PC-3 (cell line): ENCODE data around the gene GALR3. TPM values are rescaled to one million over a fixed set of nuclear protein-coding genes. Genes with fewer than 3 reads are reported as not detected.

ENCODE experiments used
- ATAC-seq: fragments of 200-7000 bp; cut with Tn5 transposase; 2 replicates; pipeline ENCODE4 v1.9.1; 2020; ENCODE audit warnings: mild to moderate bottlenecking, moderate library complexity
- BruUV-seq: library from RNA; stranded (reverse); fragments of 400-500 nt; replicated peaks from 2 replicates; lab custom pipeline; 2021; lab: Mats Ljungman, UMichigan
- CTCF ChIA-PET: fragments of 300-600 bp; sonication (Branson Sonifier 250); formaldehyde crosslinking; loops from one replicate; lab custom pipeline; 2022; ENCODE audit warnings: antibody characterized with exemption; lab: Charles Lee
- POLR2A ChIA-PET: fragments of 300-600 bp; sonication (Branson Sonifier 250); formaldehyde crosslinking; loops from one replicate; lab custom pipeline; 2022; ENCODE audit warnings: antibody characterized with exemption; ENCODE audit not compliant: unreplicated experiment; lab: Charles Lee
- DNase-seq: peaks from one replicate; pipeline ENCODE4 v3.0.0-alpha.2; 2015
- H2AFZ ChIP-seq: fragments of 300-600 bp; sonication (generic); 2 replicates; pipeline ENCODE4 v1.6.0; 2016; ENCODE audit warnings: antibody characterized with exemption, low read length
- H3F3A ChIP-seq: fragments of 300-600 bp; sonication (generic); one replicate; pipeline ENCODE4 v1.6.0; 2017; ENCODE audit warnings: antibody characterized with exemption, low read length, control low read depth, mild to moderate bottlenecking; ENCODE audit not compliant: unreplicated experiment
- H3K27ac ChIP-seq: fragments of 300-600 bp; sonication (generic); 2 replicates; pipeline ENCODE4 v1.5.1; 2016; ENCODE audit warnings: mild to moderate bottlenecking, low read length
- H3K27me3 ChIP-seq: fragments of 300-600 bp; sonication (generic); 2 replicates; pipeline ENCODE4 v1.6.1; 2016; ENCODE audit warnings: low read length, mixed read lengths
- H3K36me3 ChIP-seq: fragments of 300-600 bp; sonication (generic); 2 replicates; pipeline ENCODE4 v1.6.1; 2016; ENCODE audit warnings: low read depth, mixed run types, low read length, mixed read lengths
- H3K4me1 ChIP-seq: fragments of 300-600 bp; sonication (generic); 2 replicates; pipeline ENCODE4 v1.5.1; 2016; ENCODE audit warnings: low read length; ENCODE audit not compliant: insufficient read depth
- H3K4me2 ChIP-seq: fragments of 300-600 bp; sonication (generic); 2 replicates; pipeline ENCODE4 v1.6.0; 2016; ENCODE audit warnings: low read length
- H3K4me3 ChIP-seq: fragments of 300-600 bp; sonication (generic); 2 replicates; pipeline ENCODE4 v1.5.1; 2016; ENCODE audit warnings: mild to moderate bottlenecking, low read length, mixed read lengths
- H3K79me2 ChIP-seq: fragments of 300-600 bp; sonication (generic); 2 replicates; pipeline ENCODE4 v1.6.1; 2017; ENCODE audit warnings: low read length, mixed read lengths
- H3K9ac ChIP-seq: fragments of 300-600 bp; sonication (generic); 2 replicates; pipeline ENCODE4 v1.6.0; 2016; ENCODE audit warnings: mild to moderate bottlenecking, low read length
- H3K9me2 ChIP-seq: fragments of 300-600 bp; sonication (generic); replicated peaks from 2 replicates; pipeline ENCODE4 v1.6.1; 2016; ENCODE audit warnings: mixed run types, low read length, mixed read lengths
- H3K9me3 ChIP-seq: fragments of 300-600 bp; sonication (generic); 2 replicates; pipeline ENCODE4 v1.6.1; 2016; ENCODE audit warnings: low read length, mixed read lengths
- H4K20me1 ChIP-seq: fragments of 300-600 bp; sonication (generic); 2 replicates; pipeline ENCODE4 v1.6.1; 2016; ENCODE audit warnings: low read length, mixed read lengths
- CTCF ChIP-seq: fragments of 300-600 bp; sonication (generic); conservative IDR thresholded peaks from 2 replicates; pipeline ENCODE4 v1.5.1; 2017; ENCODE audit warnings: antibody characterized with exemption, low read depth, mild to moderate bottlenecking, low read length
- EZH2 ChIP-seq: fragments of 300-600 bp; sonication (generic); IDR thresholded peaks from one replicate; pipeline ENCODE4 v1.6.1; 2017; ENCODE audit warnings: antibody characterized with exemption, mild to moderate bottlenecking, low read length; ENCODE audit not compliant: unreplicated experiment
- EZH2phosphoT487 ChIP-seq: fragments of 300-600 bp; sonication (generic); IDR thresholded peaks from 2 replicates; pipeline ENCODE4 v1.6.1; 2018; ENCODE audit warnings: mild to moderate bottlenecking, antibody characterized with exemption, low read length, borderline replicate concordance
- intact Hi-C: fragments of 100-400 bp; cut with micrococcal nuclease; formaldehyde crosslinking; loops from 2 replicates; pipeline ENCODE4 v1.9.0; 2023
- total RNA-seq: library from RNA; depleted of rRNA; stranded (reverse); fragments of >200 nt; gene quantifications from 2 replicates; pipeline ENCODE4 v1.2.3, GENCODE V29; 2014

The GALR3 gene
- total RNA-seq, 1 experiment from 2014 or later = not detected

GRCh38 chr22:37778370-37779009 is 44.7 kb upstream of the GALR3 start:
- POLR2A ChIA-PET = no interaction called here
- Histone ChIP-seq H3K4me1 (peaks cover 56% of the 10 kb centered on the region), H3K4me3 (no peak overlapping the region), H3F3A (peaks cover 10% of the 10 kb centered on the region), H3K27me3 (no peaks in the 10 kb centered on the region), H3K9ac (no peak overlapping the region), H3K27ac (no peak overlapping the region), H3K4me2 (no peak overlapping the region), H3K9me2 (no peaks in the 10 kb centered on the region), H4K20me1 (no peaks in the 10 kb centered on the region), H3K79me2 (no peaks in the 10 kb centered on the region), H3K36me3 (peaks cover 4% of the 10 kb centered on the region), H3K9me3 (no peaks in the 10 kb centered on the region), H2AFZ (no peak overlapping the region)
- TF ChIP-seq EZH2phosphoT487 (no peak), EZH2 (no peak), CTCF (no peak)
- DNase-seq = no peak
- intact Hi-C loops = no loop called here
- ATAC-seq = no peak
- no TSS peak for BruUV-seq
- CTCF ChIA-PET = interaction anchor here (0.6 kb wide), 1 partner anchor 66 kb away, joined by 3 read pairs; no protein-coding TSS in a partner anchor

GRCh38 chr22:37781434-37782059 is 41.6 kb upstream of the GALR3 start:
- peak; percentile 51 for TF ChIP-seq CTCF
- TF ChIP-seq EZH2 = no peak
- TF ChIP-seq EZH2phosphoT487 = no peak
- no peaks in the 10 kb centered on the region for H3K9me2 ChIP-seq
- H3K4me1 ChIP-seq = peaks cover 52% of the 10 kb centered on the region
- H3F3A ChIP-seq = peaks cover 3% of the 10 kb centered on the region
- no peaks in the 10 kb centered on the region for H3K36me3 ChIP-seq
- H3K4me2 ChIP-seq = peak overlapping the region; percentile 30; the same call in 1 of the 2 replicates
- no peaks in the 10 kb centered on the region for H3K9me3 ChIP-seq
- POLR2A ChIA-PET = interaction anchor here (1.1 kb wide), 1 partner anchor 29 kb away, joined by 4 read pairs; no protein-coding TSS in a partner anchor
- peak; percentile 52 for DNase-seq
- no peak overlapping the region for H3K4me3 ChIP-seq
- H3K27ac ChIP-seq = peak overlapping the region; percentile 89
- intact Hi-C loops = loop anchor here (1.0 kb wide), 1 partner anchor 29 kb away; no protein-coding TSS in a partner anchor
- no peak for ATAC-seq
- H3K27me3 ChIP-seq = no peaks in the 10 kb centered on the region
- H4K20me1 ChIP-seq = no peaks in the 10 kb centered on the region
- peak overlapping the region; percentile 43 for H3K9ac ChIP-seq
- no peaks in the 10 kb centered on the region for H3K79me2 ChIP-seq
- CTCF ChIA-PET = interaction anchor here (0.6 to 1.1 kb wide), 3 partner anchors 11 to 121 kb away, joined by 3 read pairs; no protein-coding TSS in a partner anchor
- BruUV-seq = no TSS peak
- H2AFZ ChIP-seq = no peak overlapping the region
